Sigmoid colon (tissue), 7 donors: ENCODE results near the gene REEP3. TPM values are rescaled to one million over a fixed set of nuclear protein-coding genes. Genes with fewer than 3 reads are reported as not detected.
A peak's percentile ranks its signal among the peaks of the same experiment; 100 is the strongest.
"Not testable (repeated sequence)": the region's sequence is repeated elsewhere in the genome, so short reads cannot be mapped to it uniquely, and the experiment has no call there.

Experiments used
- DNase-seq: peaks from one replicate; pipeline ENCODE4 v3.0.0-alpha.2; 2019
- H3K27ac ChIP-seq, 4 donors: fragments of 200-600 bp; sonication (generic); one replicate each; pipeline ENCODE4 v1.5.1; 2016 to 2019; ENCODE audit warnings: mild to moderate bottlenecking in 1 of 4
- H3K27me3 ChIP-seq, 3 donors: fragments of 200-600 bp; sonication (generic); one replicate each; pipeline ENCODE4 v1.5.1; 2019; ENCODE audit warnings: mild to moderate bottlenecking in 1 of 3
- H3K36me3 ChIP-seq, 4 donors: fragments of 200-600 bp; sonication (generic); one replicate each; pipeline ENCODE4 v1.5.1; 2016 to 2019
- H3K4me1 ChIP-seq, 4 donors: fragments of 200-600 bp; sonication (generic); one replicate each; pipeline ENCODE4 v1.5.1; 2017 to 2019
- H3K4me3 ChIP-seq, 4 donors: fragments of 200-600 bp; sonication (generic); one replicate each; pipeline ENCODE4 v1.5.1; 2017 to 2019; ENCODE audit warnings: mild to moderate bottlenecking in 2 of 4, moderate library complexity in 1 of 4
- H3K9me3 ChIP-seq, 4 donors: fragments of 200-600 bp in 3 of 4; sonication (generic) in 3 of 4; one replicate each; pipeline versions ENCODE4 v1.5.1 to v1.6.1; 2013 to 2019
- CTCF ChIP-seq, 4 experiments: fragments of 450-650 bp in 3 of 4; fragments of 200-600 bp in 1 of 4; IDR thresholded peaks; one replicate each; pipeline ENCODE4 v1.5.1; 2016 to 2019; ENCODE audit warnings: antibody characterized with exemption in 4 of 4, mild to moderate bottlenecking in 3 of 4, moderate library complexity in 2 of 4
- EP300 ChIP-seq, 4 donors: sonication (generic); formaldehyde crosslinking; IDR thresholded peaks; one replicate each; pipeline ENCODE4 v1.6.1; 2017; ENCODE audit warnings: antibody characterized with exemption in 4 of 4
- POLR2A ChIP-seq, 2 donors: fragments of 450-650 bp; IDR thresholded peaks; one replicate each; pipeline ENCODE4 v1.6.1; 2016; ENCODE audit warnings: antibody characterized with exemption in 2 of 2, mild to moderate bottlenecking in 2 of 2, moderate library complexity in 2 of 2
- POLR2AphosphoS5 ChIP-seq, 4 donors: sonication (generic); formaldehyde crosslinking; IDR thresholded peaks; one replicate each; pipeline ENCODE4 v1.6.1; 2017; ENCODE audit warnings: antibody characterized with exemption in 4 of 4
- WGBS, 2 donors: extraction: QIAGEN DNeasy Blood & Tissue Kit; methylation state at CpG; one replicate each; pipeline ENCODE4 v1.1.7; 2013; 5-methylcytosine and 5-hydroxymethylcytosine counted together
- intact Hi-C: fragments of 100-400 bp; cut with DNase I; formaldehyde crosslinking; loops from one replicate; pipeline ENCODE4 v1.15.1; 2023
- polyA plus RNA-seq, 3 donors: library from polyadenylated mRNA; stranded (reverse); fragments of 200-250 nt; gene quantifications; one replicate each; pipeline ENCODE4 v1.2.3, GENCODE V29; 2013
- total RNA-seq, 4 donors: library from RNA; depleted of rRNA; stranded (reverse); fragments of >200 nt; gene quantifications; one replicate each; pipeline ENCODE4 v1.1.0, GENCODE V29; 2016
- donor health status: healthy with polysubstance abuse.
- donor health status: Bipolar disorder and iron deficiency.
- donor health status: healthy.

The REEP3 gene
- total and polyA plus RNA-seq, 7 donors = 8.6 to 116 (median 69.2) TPM

GRCh38 chr10:63562391-63562790, 41.2 kb downstream of the REEP3 start:
- TF ChIP-seq POLR2A (IDR thresholded peaks at IDR 0.05) (no peak), EP300 (IDR thresholded peaks at IDR 0.05) (no peak), POLR2AphosphoS5 (IDR thresholded peaks at IDR 0.05) (no peak), CTCF (IDR thresholded peaks at IDR 0.05) (no peak)
- Histone ChIP-seq H3K27me3 (no peaks in the 10 kb centered on the region), H3K4me3 (no peak overlapping the region), H3K36me3 (peaks cover 0 to 7% (median 0%) of the 10 kb centered on the region in 4 donors), H3K9me3 (no peaks in the 10 kb centered on the region), H3K27ac (no peak overlapping the region), H3K4me1 (peaks cover 0 to 22% (median 3%) of the 10 kb centered on the region in 4 donors)
- no peak for DNase-seq
- intact Hi-C loops = no loop called here
- WGBS, 2 donors = 94 to 95% methylated on average over 3 of the region's 3 CpGs

GRCh38 chr10:63562857-63563256, 41.7 kb downstream of the REEP3 start:
- Histone ChIP-seq H3K4me1 (peaks cover 0 to 22% (median 3%) of the 10 kb centered on the region in 4 donors), H3K4me3 (no peak overlapping the region), H3K36me3 (peaks cover 0 to 11% (median 0%) of the 10 kb centered on the region in 4 donors), H3K27me3 (no peaks in the 10 kb centered on the region), H3K27ac (no peak overlapping the region), H3K9me3 (no peaks in the 10 kb centered on the region)
- intact Hi-C loops = no loop called here
- 85 to 86% methylated on average over 4 of the region's 4 CpGs for WGBS, 2 donors
- no peak for TF ChIP-seq CTCF (IDR thresholded peaks at IDR 0.05)
- no peak for TF ChIP-seq POLR2AphosphoS5 (IDR thresholded peaks at IDR 0.05)
- no peak for TF ChIP-seq POLR2A (IDR thresholded peaks at IDR 0.05)
- no peak for TF ChIP-seq EP300 (IDR thresholded peaks at IDR 0.05)
- DNase-seq = no peak

GRCh38 chr10:63563623-63564022, 42.4 kb downstream of the REEP3 start:
- no peak for TF ChIP-seq EP300 (IDR thresholded peaks at IDR 0.05)
- no peak for TF ChIP-seq CTCF (IDR thresholded peaks at IDR 0.05)
- TF ChIP-seq POLR2A (IDR thresholded peaks at IDR 0.05) = no peak
- TF ChIP-seq POLR2AphosphoS5 (IDR thresholded peaks at IDR 0.05) = no peak
- Histone ChIP-seq H3K27ac (no peak overlapping the region), H3K4me3 (no peak overlapping the region), H3K27me3 (no peaks in the 10 kb centered on the region), H3K9me3 (no peaks in the 10 kb centered on the region), H3K4me1 (peaks cover 0 to 22% (median 3%) of the 10 kb centered on the region in 4 donors), H3K36me3 (peaks cover 0 to 15% (median 0%) of the 10 kb centered on the region in 4 donors)
- no peak for DNase-seq
- WGBS, 2 donors = 72 to 81% methylated on average over 3 of the region's 3 CpGs
- intact Hi-C loops = no loop called here

- DNase-seq, H3K4me3 ChIP-seq, H3K27ac ChIP-seq, H3K9me3 ChIP-seq, intact Hi-C loops, H3K27me3 ChIP-seq: not testable (repeated sequence)
- WGBS, 2 donors = 86 to 91% methylated on average over 3 of the region's 3 CpGs
- Histone ChIP-seq H3K36me3 (peaks cover 0 to 15% (median 0%) of the 10 kb centered on the region in 4 donors), H3K4me1 (peaks cover 0 to 22% (median 3%) of the 10 kb centered on the region in 4 donors)
These were observed 43.5 kb downstream of the REEP3 start for GRCh38 chr10:63564731-63565130.

- H3K27ac ChIP-seq = peak overlapping the region; percentile 25 to 69 (median 63)
- peaks cover 0 to 30% (median 26%) of the 10 kb centered on the region in 4 donors for H3K4me1 ChIP-seq
- H3K27me3 ChIP-seq = no peaks in the 10 kb centered on the region
- 20 to 36% methylated on average over 3 of the region's 3 CpGs for WGBS, 2 donors
- DNase-seq = no peak
- intact Hi-C loops = no loop called here
- H3K4me3 ChIP-seq = no peak overlapping the region
- no peaks in the 10 kb centered on the region for H3K9me3 ChIP-seq
- no peak for TF ChIP-seq CTCF (IDR thresholded peaks at IDR 0.05)
- TF ChIP-seq EP300 (IDR thresholded peaks at IDR 0.05) = no peak
- TF ChIP-seq POLR2AphosphoS5 (IDR thresholded peaks at IDR 0.05) = peak in 2 of 4 donors; percentile 19 to 37
- no peak for TF ChIP-seq POLR2A (IDR thresholded peaks at IDR 0.05)
- H3K36me3 ChIP-seq = peaks cover 0 to under 1% (median 0%) of the 10 kb centered on the region in 4 donors
These were observed 52.0 kb downstream of the REEP3 start for GRCh38 chr10:63573068-63573697.
